Measurements from ENCODE around the gene IGF2.
A peak's percentile ranks its signal among the peaks of the same experiment; 100 is the strongest.

The IGF2 gene

DNA sequence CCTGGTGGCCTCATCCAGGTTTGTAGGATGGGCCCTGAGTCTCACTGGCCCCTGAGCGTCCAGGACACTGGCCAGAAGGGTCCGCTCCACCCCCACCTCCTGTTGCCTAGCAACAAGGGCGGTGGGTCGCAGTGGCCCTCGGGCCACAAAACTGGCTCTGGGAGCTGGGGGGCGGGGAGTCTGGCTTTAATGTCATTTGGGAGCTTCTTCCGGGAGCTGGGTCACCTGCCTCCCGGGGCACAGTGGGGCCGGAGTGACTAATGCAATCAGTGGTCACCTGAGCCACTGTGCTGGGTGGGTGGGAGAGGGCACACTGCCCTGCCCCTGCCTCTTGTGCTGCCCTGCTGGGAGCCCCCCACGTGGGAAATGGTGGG lies 29.8 kb upstream of the IGF2 start:
- TF ChIP-seq, protein P1, sequence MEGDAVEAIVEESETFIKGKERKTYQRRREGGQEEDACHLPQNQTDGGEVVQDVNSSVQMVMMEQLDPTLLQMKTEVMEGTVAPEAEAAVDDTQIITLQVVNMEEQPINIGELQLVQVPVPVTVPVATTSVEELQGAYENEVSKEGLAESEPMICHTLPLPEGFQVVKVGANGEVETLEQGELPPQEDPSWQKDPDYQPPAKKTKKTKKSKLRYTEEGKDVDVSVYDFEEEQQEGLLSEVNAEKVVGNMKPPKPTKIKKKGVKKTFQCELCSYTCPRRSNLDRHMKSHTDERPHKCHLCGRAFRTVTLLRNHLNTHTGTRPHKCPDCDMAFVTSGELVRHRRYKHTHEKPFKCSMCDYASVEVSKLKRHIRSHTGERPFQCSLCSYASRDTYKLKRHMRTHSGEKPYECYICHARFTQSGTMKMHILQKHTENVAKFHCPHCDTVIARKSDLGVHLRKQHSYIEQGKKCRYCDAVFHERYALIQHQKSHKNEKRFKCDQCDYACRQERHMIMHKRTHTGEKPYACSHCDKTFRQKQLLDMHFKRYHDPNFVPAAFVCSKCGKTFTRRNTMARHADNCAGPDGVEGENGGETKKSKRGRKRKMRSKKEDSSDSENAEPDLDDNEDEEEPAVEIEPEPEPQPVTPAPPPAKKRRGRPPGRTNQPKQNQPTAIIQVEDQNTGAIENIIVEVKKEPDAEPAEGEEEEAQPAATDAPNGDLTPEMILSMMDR (IDR thresholded peaks at IDR 0.05; ENCODE audit: extremely low read depth, missing control alignments), result no peak
- DNase-seq (ENCODE audit: low spot score), result no peak

- no peak for DNase-seq (ENCODE audit: low spot score)
Observed at GRCh38 chr11:2168286-2169004, 29.3 kb upstream of the IGF2 start.

GRCh38 chr11:2167141-2168045 lies 28.2 kb upstream of the IGF2 start:
- TF ChIP-seq, protein P1 (IDR thresholded peaks at IDR 0.05; ENCODE audit: extremely low read depth, missing control alignments), result no peak
- no peak for DNase-seq (ENCODE audit: low spot score)

More at GRCh38 chr11:2168286-2169004, 29.3 kb upstream of the IGF2 start:
- TF ChIP-seq, protein P1 (IDR thresholded peaks at IDR 0.05; ENCODE audit: extremely low read depth, missing control alignments), result no peak

- DNase-seq (ENCODE audit: low spot score), result peak; percentile 78
Observed at GRCh38 chr11:2166091-2166851, 27.1 kb upstream of the IGF2 start.

DNA sequence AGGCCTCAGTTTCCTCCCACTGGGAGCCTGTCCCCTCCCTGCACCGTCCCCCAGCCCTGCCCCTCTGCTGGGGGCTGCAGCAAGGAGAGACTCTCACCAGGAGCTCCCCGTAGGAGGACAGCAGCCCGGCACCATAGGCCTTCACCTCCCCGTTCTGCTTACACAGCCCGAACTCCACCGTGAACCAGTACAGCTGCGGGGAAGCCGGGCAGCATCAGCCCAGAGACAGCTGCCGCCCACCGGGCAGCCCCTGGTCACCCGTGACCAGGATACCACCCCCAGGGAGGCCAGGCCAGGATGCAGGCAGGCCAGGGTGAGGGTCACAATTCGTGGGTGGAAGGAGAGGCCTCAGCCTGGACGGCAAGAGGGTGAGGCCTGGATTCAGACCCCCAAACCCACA lies 26.4 kb upstream of the IGF2 start:
- TF ChIP-seq, protein P1 (IDR thresholded peaks at IDR 0.05; ENCODE audit: extremely low read depth, missing control alignments), result no peak
- no peak for DNase-seq (ENCODE audit: low spot score)

More at GRCh38 chr11:2166091-2166851, 27.1 kb upstream of the IGF2 start:
- TF ChIP-seq, protein P1 (IDR thresholded peaks at IDR 0.05; ENCODE audit: extremely low read depth, missing control alignments), result peak; percentile 54

GRCh38 chr11:2164861-2165555 lies 25.8 kb upstream of the IGF2 start:
- TF ChIP-seq, protein P1 (IDR thresholded peaks at IDR 0.05; ENCODE audit: extremely low read depth, missing control alignments), result no peak
- no peak for DNase-seq (ENCODE audit: low spot score)
